Dermis microvascular lymphatic vessel endothelial cell (primary cell): ENCODE measurements around the gene SCN4A. TPM values are rescaled to one million over a fixed set of nuclear protein-coding genes. Genes with fewer than 3 reads are reported as not detected.
"Not testable (repeated sequence)": the region's sequence is repeated elsewhere in the genome, so short reads cannot be mapped to it uniquely, and the experiment has no call there.

Source experiments
- DNase-seq, 2 donors: peaks; one replicate each; pipeline versions ENCODE4 v3.0.0 to v3.0.0-alpha.2; 2010; ENCODE audit warnings: low read depth in 2 of 2
- total RNA-seq: library from RNA; depleted of rRNA; stranded (reverse); fragments of >200 nt; gene quantifications from 2 replicates; pipeline ENCODE4 v1.2.1, GENCODE V29; 2014

Gene SCN4A
- total RNA-seq, 1 donor from 2014 or later: 0.13 TPM

DNA sequence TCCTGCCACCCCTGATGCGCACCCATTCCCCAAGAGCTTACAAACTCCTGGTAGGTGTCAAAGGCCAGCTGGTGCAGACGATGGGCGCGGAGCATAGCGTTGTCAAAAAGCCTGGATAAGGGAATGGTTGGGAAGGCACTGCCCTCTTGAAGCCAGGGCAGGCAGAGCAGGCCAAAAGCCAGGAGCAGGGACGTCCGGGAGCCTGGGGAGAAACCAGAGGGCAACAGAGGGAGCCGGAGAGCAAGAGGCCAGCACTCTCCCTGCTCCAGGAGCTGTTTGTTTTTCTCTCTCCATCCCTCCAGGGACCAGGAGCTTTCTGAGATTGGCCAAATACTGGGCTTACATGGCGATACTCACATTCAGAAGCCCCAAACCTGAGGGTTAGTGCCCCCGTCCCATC, 54.4 kb downstream of the SCN4A start:
- no peak for DNase-seq

DNA sequence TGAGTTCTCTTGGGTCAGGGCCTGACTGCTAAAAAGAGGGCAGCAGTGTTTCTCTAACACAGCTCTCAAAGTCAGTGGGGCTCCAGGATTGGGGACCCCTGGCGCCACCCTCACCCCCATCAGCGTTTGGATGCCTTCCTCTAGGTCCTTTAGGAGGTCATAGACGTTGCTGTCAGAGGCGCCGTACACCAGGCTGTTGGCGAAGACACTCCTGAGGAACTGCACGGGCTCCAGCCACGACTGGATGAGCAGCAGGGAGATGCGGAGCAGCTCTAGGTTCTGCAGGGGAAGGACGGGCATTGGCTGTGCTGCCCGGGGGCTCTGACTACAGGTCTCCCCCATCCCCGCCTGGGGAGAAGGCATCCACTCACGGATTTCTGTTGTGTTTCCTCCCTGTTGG, 55.1 kb downstream of the SCN4A start:
- DNase-seq: no peak

DNA sequence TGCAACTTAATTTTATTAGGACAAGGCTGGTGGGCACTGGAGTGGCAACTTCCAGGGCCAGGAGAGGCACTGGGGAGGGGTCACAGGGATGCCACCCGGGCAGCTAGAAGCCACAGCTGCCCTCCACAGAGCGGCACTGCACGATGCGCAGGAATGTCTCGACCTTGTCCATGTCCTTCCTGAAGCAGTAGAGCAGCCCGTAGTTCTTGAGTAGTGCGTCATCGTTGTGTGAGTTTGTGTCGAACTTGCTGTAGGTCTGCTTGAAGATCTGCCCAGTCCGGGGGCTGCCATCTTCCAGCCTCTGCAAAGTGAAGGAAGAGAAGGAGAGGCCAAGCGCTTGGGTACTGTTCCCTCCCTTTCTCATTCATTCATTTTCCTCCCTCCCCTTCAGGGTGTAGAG, 55.5 kb downstream of the SCN4A start:
- not testable (repeated sequence) for DNase-seq

DNA sequence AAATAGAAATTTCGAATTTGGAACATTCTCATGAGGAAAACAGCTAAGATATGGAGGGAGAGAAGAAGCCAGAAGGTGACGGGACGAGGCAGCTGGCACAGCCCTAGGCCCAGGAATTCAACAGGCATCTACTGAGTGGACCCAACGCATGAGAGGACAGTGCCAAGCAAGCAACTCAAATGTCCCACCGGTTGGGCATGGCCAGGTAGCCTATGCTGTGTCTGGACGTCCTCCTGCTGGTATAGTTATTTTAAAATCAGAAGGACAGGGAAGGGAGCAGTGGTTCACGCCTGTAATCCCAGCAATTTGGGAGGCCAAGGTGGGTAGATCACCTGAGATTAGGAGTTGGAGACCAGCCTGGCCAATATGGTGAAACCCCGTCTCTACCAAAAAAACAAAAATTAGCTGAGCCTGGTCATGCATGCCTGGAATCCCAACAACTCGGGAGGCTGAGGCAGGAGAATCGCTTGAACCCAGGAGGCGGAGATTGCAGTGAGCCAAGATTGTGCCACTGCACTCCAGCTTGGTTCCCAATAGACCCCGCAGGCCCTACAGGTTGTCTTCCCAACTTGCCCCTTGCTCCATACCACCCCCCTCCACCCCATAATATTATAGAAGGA, 56.0 kb downstream of the SCN4A start:
- DNase-seq: no peak

DNA sequence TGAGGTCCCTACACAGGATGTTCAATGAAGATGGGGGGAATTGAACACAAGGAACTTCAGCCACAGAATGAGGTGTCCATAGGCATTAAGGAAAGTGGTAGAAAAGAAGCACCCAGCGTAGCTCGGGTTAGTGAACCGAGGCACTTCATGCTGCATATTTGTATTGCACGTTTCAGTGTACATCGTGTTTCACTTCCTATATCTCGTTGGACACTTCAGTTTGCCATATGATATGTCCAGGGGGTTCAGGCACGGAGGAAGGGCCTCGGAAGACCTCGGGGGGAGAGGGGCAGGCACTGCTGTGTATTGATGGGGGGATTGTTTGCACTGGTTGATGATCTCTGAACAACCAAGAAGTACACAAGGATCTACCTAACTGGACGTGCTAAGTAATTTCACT, 57.0 kb downstream of the SCN4A start:
- not testable (repeated sequence) for DNase-seq

DNA sequence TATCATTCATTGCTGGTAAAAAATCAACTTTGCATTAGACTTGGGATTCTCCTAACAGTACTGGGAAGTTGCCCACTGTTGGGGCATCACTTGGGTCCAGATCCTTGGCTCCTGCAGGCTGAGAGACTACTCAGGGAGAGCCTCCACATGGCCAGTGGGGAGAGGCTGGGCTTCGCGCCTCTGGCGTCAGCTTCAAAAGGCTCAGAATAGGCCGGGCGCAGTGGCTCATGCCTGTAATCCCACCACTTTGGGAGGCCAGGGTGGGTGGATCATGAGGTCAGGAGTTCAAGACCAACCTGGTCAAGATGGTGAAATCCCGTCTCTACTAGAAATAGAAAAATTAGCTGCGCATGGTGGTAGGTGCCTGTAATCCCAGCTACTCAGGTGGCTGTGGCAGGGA, 58.2 kb downstream of the SCN4A start:
- DNase-seq: no peak

DNA sequence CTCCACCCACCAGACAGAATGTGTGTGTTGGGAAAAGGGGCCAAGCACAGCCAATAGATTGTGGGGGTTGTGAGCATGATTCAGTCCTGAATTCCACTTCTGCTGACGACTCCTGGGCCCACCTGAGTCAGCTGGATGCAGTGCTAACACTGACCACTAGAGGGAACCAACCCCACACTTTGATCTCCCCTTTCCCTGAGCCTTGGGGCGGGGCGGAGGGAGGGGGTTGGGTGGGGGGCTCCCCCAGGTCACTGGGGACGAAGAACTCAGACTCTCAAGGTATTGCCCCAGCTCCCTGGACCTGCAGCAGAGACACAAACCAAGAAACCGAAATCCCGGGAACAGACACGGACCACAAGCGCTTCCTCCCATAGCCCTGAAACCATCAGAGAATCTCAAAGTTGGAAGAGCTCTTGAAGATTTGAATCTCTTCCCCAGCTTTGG, 61.0 kb downstream of the SCN4A start:
- DNase-seq: peak; percentile 1 to 31

DNA sequence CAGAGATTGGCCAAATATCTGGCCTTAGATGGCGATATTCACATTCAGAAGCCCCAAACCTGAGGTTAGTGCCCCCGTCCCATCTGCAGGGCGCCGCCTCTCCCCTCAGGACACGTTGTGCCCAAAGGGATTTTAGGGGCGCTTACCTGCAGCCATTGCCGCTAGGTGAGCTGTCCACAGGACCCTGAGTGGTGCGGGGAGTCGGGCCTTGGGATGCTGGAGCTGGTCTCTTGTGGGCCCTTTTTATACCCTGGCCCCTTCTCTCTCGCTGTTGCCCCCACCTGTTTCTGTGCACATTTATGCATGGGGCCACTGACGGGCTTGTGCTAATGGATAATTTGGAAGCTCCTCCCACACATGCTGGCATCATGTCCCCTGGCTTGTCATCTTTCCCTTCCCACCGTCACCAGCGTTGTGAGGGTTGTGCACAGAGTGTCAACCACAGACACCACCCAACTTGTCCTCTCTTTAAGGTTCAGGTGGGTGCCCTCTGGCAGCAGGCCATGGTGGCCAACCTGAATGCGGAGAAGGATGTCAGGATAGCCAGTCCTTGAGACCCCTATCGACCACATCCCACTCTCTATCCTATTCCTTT, 61.6 kb downstream of the SCN4A start, which contains the start of gene CSHL1:
Gene CSHL1 (minus strand): TSS at position 218 of the 595 bp plus-strand sequence. CDS start 62 bp downstream, at position 156.
- DNase-seq: no peak

DNA sequence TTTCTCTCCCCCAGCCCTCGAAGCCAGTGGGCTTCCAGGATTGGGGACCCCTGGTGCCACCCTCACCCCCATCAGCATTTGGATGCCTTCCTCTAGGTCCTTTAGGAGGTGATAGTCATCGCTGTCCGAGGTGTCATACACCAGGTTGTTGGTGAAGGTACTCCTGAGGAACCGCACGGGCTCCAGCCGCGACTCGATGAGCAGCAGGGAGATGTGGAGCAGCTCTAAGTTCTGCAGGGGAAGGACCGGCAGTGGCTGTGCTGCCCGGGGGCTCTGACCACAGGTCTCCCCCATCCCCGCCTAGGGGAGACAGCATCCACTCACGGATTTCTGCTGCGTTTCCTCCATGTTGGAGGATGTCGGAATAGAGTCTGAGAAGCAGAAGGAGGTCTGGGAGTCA, 62.6 kb downstream of the SCN4A start:
- DNase-seq: no peak

DNA sequence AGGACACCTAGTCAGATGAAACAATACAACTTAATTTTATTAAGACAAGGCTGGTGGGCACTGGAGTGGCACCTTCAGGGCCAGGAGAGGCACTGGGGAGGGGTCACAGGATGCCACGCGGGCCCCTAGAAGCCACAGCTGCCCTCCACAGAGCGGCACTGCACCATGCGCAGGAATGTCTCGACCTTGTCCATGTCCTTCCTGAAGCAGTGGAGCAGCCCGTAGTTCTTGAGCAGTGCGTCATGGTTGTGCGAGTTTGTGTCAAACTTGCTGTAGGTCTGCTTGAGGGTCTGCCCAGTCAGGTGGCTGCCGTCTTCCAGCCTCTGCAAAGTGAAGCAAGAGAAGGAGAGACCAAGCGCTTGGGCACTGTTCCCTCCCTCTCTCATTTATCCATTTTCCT, 63.1 kb downstream of the SCN4A start:
- not testable (repeated sequence) for DNase-seq

DNA sequence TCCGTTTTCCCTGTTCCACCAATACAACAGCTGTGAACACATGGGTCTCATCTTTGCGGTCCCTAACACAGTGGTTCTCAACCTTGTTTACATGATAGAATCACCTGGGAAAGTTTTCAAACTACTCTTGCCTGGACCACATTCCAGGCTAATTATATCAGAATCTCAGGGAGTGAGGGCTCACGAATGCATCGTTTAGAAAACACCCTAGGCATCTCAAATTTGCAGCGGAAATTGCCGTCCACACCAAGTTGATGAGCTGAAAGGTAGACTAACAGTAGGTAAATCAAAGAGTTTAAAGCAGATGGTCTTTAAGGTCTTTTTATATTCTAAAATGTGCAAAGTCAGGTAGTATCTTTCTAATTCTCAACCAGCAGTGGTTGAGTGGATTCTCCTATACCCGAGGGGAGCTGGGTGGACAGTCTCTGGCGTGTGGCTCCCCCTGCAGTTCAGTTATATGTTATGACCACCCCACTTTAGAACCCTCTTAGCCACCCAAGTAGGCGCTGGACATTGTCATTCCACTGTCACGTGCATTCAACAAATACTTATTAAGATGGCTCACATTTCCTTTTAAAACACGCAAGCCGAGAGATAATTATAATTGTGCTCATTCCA, 65.4 kb downstream of the SCN4A start:
- DNase-seq: peak; percentile 3 to 26

DNA sequence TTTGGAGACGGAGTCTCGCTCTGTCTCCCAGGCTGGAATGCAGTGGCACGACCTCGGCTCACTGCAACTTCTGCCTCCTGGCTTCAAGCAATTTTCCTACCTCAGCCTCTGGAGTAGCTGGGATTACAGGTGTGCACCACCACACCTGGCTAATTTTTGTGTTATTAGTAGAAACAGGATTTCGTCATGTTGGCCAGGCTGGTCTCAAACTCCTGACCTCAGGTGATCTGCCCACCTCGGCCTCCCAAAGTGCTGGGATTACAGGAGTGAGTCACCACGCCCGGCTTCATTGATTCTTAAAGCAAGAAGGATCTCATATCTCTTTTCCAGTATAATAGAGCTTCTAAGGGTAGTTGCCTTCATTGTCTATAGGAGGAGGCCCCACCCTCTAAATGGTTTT, 67.9 kb downstream of the SCN4A start:
- DNase-seq: not testable (repeated sequence)

DNA sequence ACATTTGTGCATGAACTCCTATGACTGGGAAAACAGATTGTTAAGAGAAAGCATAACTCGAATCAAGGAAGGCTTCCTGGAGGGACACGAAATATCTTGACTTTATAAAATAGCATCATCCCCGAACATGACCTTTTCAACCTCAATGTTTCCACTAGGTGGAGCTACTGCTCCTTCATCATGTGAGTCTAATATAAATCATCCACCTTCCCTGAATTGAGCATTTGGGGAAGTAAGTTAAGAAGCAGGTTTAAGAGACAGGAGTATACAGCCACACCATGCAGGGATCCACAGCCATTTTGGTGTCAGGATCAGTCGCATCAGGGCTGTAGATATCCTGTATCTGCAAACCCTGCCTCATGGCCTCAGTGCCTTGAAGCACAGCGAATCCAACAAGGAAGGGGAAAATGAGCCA, 68.9 kb downstream of the SCN4A start:
- DNase-seq: not testable (repeated sequence)

DNA sequence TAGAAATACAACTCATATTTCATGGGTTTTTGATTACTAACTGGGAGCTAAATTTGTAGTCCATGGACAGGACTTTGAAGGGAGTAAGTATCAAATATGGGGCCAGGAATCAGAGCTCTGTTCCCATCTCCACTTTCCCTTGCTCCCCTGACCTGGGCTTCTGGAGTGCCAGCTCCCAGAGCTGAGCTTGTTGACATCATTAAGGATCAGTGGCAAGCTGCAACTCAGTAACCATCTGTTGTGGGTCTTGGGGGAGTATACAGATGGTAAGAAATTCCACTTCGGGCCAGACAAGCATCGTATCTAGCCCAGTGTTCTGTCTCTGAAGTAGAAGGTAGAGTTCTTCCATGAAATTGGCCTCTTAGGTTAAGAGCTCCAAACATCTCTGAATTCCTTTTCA, 70.7 kb downstream of the SCN4A start:
- not testable (repeated sequence) for DNase-seq

DNA sequence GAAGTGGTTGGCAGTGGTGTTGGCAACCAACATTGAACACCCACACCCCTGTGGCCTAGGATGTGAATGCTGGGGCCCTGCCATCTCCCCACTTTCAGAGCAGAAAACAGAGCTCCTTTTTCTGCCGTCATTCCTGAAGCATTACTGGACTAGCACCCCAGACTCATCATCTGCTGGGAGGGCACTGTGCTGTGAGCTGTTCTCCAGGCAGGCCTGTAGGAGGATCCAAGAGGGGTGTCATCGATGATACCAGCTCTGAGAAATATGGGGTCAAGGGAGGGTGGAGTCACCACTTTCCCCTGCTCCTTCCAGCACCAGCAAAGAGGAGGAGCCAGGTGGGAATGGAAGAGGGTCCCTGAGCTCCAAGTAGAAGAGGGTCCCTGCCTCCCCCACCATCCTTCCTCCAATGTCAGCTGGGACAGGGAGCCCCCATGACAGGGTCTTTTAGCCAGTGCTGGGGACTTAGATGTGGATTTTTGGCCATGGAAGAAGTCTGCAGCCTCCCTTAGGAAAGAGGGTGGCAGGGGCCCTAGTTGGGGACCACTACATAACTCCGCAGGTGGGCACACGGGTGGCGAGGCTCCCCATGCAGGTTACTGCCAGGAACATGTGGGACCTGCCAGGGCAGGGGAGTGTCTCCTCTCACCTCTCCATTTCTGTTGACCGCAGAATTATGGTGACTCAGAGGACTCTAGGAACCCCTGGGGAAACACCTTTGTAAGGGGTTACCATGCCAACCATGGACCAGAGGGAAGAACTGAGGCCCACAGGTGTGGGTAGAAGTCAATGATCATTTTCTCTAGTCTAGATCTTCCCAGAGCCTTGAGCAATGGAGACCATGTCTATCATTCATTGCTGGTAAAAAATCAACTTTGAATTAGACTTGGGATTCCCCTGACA, 73.6 kb downstream of the SCN4A start:
- DNase-seq: not testable (repeated sequence)

DNA sequence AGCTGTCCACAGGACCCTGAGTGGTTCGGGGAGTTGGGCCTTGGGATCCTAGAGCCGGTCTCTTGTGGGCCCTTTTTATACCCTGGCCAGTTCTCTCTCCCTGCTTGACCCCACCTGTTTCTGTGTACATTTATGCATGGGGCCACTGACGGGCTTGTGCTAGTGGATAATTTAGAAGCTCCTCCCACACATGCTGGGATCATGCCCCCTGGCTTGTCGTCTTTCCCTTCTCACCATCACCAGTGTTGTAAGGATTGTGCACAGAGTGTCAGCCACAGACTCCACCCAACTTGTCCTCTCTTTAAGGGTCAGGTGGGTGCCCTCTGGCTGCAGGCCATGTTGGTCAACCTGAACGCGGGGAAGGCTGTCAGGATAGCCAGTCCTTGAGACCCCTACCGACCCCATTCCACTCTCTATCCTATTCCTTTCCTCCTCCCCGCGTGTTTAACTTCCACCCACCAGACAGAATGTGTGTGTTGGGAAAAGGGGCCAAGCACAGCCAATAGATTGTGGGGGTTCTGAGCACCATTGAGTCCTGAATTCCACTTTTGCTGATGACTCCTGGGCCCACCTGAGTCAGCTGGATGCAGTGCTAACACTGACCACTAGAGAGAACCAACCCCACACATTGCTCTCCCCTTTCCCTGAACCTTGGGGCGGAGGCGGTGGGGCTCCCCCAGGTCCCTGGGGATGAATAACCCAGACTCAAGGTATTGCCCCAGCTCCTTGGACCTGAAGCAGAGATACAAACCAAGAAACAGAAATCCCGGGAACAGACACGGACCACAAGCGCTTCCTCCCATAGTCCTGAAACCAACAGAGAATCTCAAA, 76.0 kb downstream of the SCN4A start, which contains the start of gene CSH1:
Gene CSH1 (minus strand): TSS at position 51 of the 831 bp plus-strand sequence. CDS start 63 bp downstream, outside the sequence.
- not testable (repeated sequence) for DNase-seq

DNA sequence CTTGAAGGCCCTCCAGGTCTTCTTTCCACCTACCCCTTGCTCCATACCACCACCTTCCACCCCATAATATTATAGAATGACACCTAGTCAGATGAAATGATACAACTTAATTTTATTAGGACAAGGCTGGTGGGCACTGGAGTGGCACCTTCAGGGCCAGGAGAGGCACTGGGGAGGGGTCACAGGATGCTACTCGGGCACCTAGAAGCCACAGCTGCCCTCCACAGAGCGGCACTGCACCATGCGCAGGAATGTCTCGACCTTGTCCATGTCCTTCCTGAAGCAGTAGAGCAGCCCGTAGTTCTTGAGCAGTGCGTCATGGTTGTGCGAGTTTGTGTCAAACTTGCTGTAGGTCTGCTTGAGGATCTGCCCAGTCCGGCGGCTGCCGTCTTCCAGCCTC, 77.9 kb downstream of the SCN4A start:
- DNase-seq: not testable (repeated sequence)

DNA sequence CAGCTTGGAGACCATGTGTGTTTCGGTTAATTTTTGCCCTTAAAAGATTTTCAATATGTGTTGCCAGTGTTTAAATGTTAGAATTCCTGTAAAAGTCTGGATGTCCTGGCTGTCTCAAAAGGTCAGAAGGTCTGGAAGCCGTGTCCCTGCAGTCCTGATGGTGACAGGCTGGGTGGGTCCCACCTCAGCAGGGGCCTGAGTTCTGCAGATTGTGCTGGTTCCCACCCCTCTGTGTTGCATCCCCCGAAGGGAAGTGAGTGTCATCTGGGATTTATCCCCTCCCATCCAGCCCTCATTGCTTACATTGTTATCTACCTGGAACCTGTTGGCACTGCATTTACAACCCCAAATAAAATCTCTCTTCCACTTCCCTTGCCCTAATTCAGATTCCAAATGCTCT, 78.7 kb downstream of the SCN4A start:
- not testable (repeated sequence) for DNase-seq

DNA sequence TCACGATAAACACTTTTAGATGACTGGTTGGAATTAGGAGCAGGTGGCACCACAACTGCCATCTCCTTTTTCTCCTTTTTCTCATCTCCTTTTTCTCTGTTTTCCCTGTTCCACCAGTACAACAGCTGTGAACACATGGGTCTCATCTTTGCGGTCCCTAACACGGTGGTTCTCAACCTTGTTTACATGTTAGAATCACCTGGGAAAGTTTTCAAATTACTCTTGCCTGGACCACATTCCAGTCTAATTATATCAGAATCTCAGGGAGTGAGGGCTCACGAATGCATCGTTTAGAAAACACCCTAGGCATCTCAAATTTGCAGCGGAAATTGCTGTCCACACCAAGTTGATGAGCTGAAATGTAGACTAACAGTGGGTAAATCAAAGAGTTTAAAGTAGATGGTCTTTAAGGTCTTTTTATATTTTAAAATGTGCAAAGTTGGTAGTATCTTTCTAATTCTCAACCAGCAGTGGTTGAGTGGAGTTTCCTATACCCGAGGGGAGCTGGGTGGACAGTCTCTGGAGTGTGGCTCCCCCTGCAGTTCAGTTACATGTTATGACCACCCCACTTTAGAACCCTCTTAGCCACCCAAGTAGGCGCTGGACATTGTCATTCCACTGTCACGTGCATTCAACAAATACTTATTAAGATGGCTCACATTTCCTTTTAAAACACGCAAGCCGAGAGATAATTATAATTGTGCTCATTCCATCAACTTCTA, 80.2 kb downstream of the SCN4A start:
- DNase-seq: peak in 1 of 2 donors; percentile 2
